Endothelial cell of umbilical vein (primary cell): ENCODE results near the gene GNAQ. TPM values are rescaled to one million over a fixed set of nuclear protein-coding genes. Genes with fewer than 3 reads are reported as not detected.

Experiments used
- BruUV-seq: library from RNA; stranded (reverse); fragments of 400-500 nt; replicated peaks from 2 replicates; lab custom pipeline; 2021; lab: Mats Ljungman, UMichigan
- CTCF ChIA-PET: fragments of 300-600, 350-600 bp; sonication (Branson Sonifier 250); formaldehyde crosslinking; loops from one replicate; lab custom pipeline; 2021; ENCODE audit warnings: antibody characterized with exemption, inconsistent platforms; lab: Charles Lee
- POLR2A ChIA-PET: fragments of 300-600, 350-600 bp; sonication (Branson Sonifier 250); formaldehyde crosslinking; loops from one replicate; lab custom pipeline; 2021; ENCODE audit warnings: antibody characterized with exemption, inconsistent platforms; lab: Charles Lee
- DNase-seq: peaks from one replicate; pipeline ENCODE4 v3.0.0-alpha.2; 2011; ENCODE audit warnings: low read depth, low spot score
- FAIRE-seq: peaks from 2 replicates; lab custom pipeline; 2011; peaks lifted over from hg19 to GRCh38; lab: Jason Lieb, UNC
- H2AFZ ChIP-seq: 2 replicates; pipeline ENCODE4 v1.6.0; 2012; ENCODE audit warnings: low read depth, low read length, control low read depth, inconsistent platforms
- H3K27ac ChIP-seq: 2 replicates; pipeline ENCODE4 v1.5.1; 2011; ENCODE audit warnings: low read depth, mild to moderate bottlenecking, control low read depth, low read length, moderate library complexity; ENCODE audit not compliant: insufficient read depth
- H3K27me3 ChIP-seq, 2 experiments: 2 replicates each; pipeline versions ENCODE4 v1.6.0 to v1.6.1; 2011; ENCODE audit warnings: low read length in 2 of 2, mixed read lengths in 1 of 2; ENCODE audit not compliant: control insufficient read depth in 2 of 2, insufficient read depth in 2 of 2
- H3K36me3 ChIP-seq, 2 experiments: 2 replicates in 1 of 2; 3 replicates in 1 of 2; pipeline ENCODE4 v1.5.1; 2011; ENCODE audit warnings: low read length in 2 of 2, mild to moderate bottlenecking in 1 of 2, moderate library complexity in 1 of 2; ENCODE audit not compliant: control insufficient read depth in 2 of 2, insufficient read depth in 2 of 2; ENCODE audit errors: extremely low read depth in 1 of 2
- H3K4me1 ChIP-seq: 3 replicates; pipeline ENCODE4 v1.5.1; 2011; ENCODE audit warnings: mild to moderate bottlenecking, low read length; ENCODE audit not compliant: control insufficient read depth, insufficient read depth; ENCODE audit errors: extremely low read depth
- H3K4me2 ChIP-seq: 2 replicates; pipeline ENCODE4 v1.6.1; 2011; ENCODE audit warnings: low read length, control low read depth, mixed read lengths; ENCODE audit not compliant: insufficient read depth
- H3K4me3 ChIP-seq, 3 experiments: fragments of 200-600 bp in 1 of 3; sonication (generic), shearing (Covaris generic) in 1 of 3; replicated peaks in 1 of 3; 2 replicates each; pipeline ENCODE4 v1.5.1; 2011 to 2016; ENCODE audit warnings: control low read depth in 3 of 3, low read length in 3 of 3, mild to moderate bottlenecking in 2 of 3, inconsistent platforms in 1 of 3, low read depth in 1 of 3, moderate library complexity in 1 of 3; ENCODE audit not compliant: insufficient read depth in 1 of 3
- H3K79me2 ChIP-seq: 2 replicates; pipeline ENCODE4 v1.6.0; 2012; ENCODE audit warnings: low read length, inconsistent platforms; ENCODE audit not compliant: control insufficient read depth, insufficient read depth
- H3K9ac ChIP-seq: replicated peaks from 2 replicates; pipeline ENCODE3; 2011; ENCODE audit warnings: low read length, control low read depth; ENCODE audit not compliant: insufficient read depth; ENCODE audit errors: extremely low read depth
- H3K9me1 ChIP-seq: replicated peaks from 3 replicates; pipeline ENCODE4 v1.6.0; 2011; ENCODE audit warnings: mild to moderate bottlenecking, low read length; ENCODE audit not compliant: control insufficient read depth, insufficient read depth; ENCODE audit errors: extremely low read depth
- H3K9me3 ChIP-seq: replicated peaks from 2 replicates; pipeline ENCODE4 v1.5.1; 2012; ENCODE audit warnings: low read length, inconsistent platforms; ENCODE audit not compliant: control insufficient read depth, insufficient read depth
- H4K20me1 ChIP-seq: replicated peaks from 2 replicates; pipeline ENCODE3; 2011; ENCODE audit warnings: mild to moderate bottlenecking, low read length; ENCODE audit not compliant: control insufficient read depth, insufficient read depth; ENCODE audit errors: extremely low read depth
- EZH2 ChIP-seq: IDR thresholded peaks from 2 replicates; pipeline ENCODE4 v1.6.1; 2012; ENCODE audit warnings: borderline replicate concordance, low read depth, mild to moderate bottlenecking, moderate library complexity, low read length, inconsistent platforms; ENCODE audit not compliant: severe bottlenecking
- FOS ChIP-seq: IDR thresholded peaks from 2 replicates; pipeline ENCODE4 v1.6.1; 2011; ENCODE audit warnings: mild to moderate bottlenecking, low read length, moderate library complexity, borderline replicate concordance; ENCODE audit not compliant: insufficient read depth
- GATA2 ChIP-seq: IDR thresholded peaks from 2 replicates; pipeline ENCODE4 v1.7.0; 2011; ENCODE audit warnings: low read depth, mild to moderate bottlenecking, moderate library complexity, mixed read lengths, low read length; ENCODE audit not compliant: insufficient read length, insufficient read depth
- JUN ChIP-seq: IDR thresholded peaks from 2 replicates; pipeline ENCODE4 v1.6.1; 2011; ENCODE audit warnings: borderline replicate concordance, low read depth; ENCODE audit not compliant: insufficient read length, insufficient read depth
- MAX ChIP-seq: IDR thresholded peaks from 2 replicates; pipeline ENCODE4 v1.6.1; 2011; ENCODE audit not compliant: insufficient read depth, insufficient read length
- MYC ChIP-seq: IDR thresholded peaks from one replicate; pipeline ENCODE4 v1.6.1; 2011; ENCODE audit warnings: mild to moderate bottlenecking, low read depth, low read length
- POLR2A ChIP-seq: IDR thresholded peaks from 2 replicates; pipeline ENCODE4 v1.6.1; 2012; ENCODE audit warnings: low read depth, mild to moderate bottlenecking, control low read depth, low read length
- POLR2AphosphoS5 ChIP-seq: IDR thresholded peaks from 2 replicates; pipeline ENCODE4 v1.6.1; 2012; ENCODE audit warnings: low read depth, mild to moderate bottlenecking, control low read depth, low read length, moderate library complexity; ENCODE audit not compliant: insufficient read depth
- dilution Hi-C: fragments of 300-500 bp; cut with MboI; formaldehyde crosslinking; loops from one replicate; pipeline ENCODE4 v1.15.0; 2019; ENCODE audit warnings: low sequenced_read_pairs; ENCODE audit not compliant: extremely low pct_ligation_motif_present
- intact Hi-C: fragments of 100-400 bp; cut with micrococcal nuclease; formaldehyde crosslinking; loops from one replicate; pipeline ENCODE4 v1.10.0; 2022
- polyA plus RNA-seq, 4 experiments: library from polyadenylated mRNA; depleted of rRNA in 3 of 4; stranded (reverse) in 3 of 4; unstranded in 1 of 4; fragments of >200 nt; gene quantifications; 2 replicates each; pipeline versions ENCODE4 v1.2.1 to v1.2.3, GENCODE V29; 2011 to 2012; ENCODE audit warnings: missing spikeins in 1 of 4
- total RNA-seq: library from RNA; stranded (reverse); gene quantifications from 2 replicates; pipeline ENCODE4 v1.2.3, GENCODE V29; 2021
- TF ChIP-seq, protein P1 (sequence below), 2 donors: IDR thresholded peaks; 1 replicate in 1 of 2; 2 replicates in 1 of 2; pipeline ENCODE4 v1.5.1; 2011; ENCODE audit warnings: low read length in 2 of 2, mild to moderate bottlenecking in 2 of 2, moderate library complexity in 2 of 2, control low read depth in 1 of 2, inconsistent platforms in 1 of 2, low read depth in 1 of 2; ENCODE audit not compliant: insufficient read depth in 1 of 2; ENCODE audit errors: extremely low read depth in 1 of 2

The GNAQ gene
- total and polyA plus RNA-seq, 2 donors (not counting 3 experiments of a cell fraction or from before 2014, with no cell fraction given) = 26.1 to 67.3 TPM

DNA sequence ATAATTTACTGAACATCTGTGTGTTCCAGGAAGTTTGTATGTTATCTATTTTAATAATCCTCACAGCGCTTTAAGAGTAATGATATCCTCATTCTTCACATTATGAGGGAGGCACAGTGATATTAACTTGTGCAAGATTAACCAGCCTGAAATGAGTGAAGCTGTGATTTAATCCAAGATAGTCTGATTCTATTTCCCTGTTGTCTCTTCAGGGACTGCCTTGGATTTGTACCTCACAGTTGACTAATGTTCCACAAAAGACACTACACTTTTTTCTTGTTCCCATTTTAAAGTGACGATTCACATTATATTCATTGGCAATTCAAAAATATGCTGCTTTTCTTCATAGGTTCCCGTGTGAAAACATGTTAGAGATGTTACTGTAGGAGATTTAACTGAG lies 258.2 kb downstream of the GNAQ start:
- FAIRE-seq = no peak

More for the DNA sequence above, 258.2 kb downstream of the GNAQ start:
- Histone ChIP-seq H3K27me3 (no peaks in the 10 kb centered on the region), H3K4me1 (peaks cover 14% of the 10 kb centered on the region), H3K79me2 (no peaks in the 10 kb centered on the region), H3K36me3 (no peaks in the 10 kb centered on the region), H3K4me2 (no peak overlapping the region), H4K20me1 (no peaks in the 10 kb centered on the region), H3K27ac (no peak overlapping the region), H3K9me1 (no peaks in the 10 kb centered on the region), H3K9ac (no peak overlapping the region), H3K4me3 (no peak overlapping the region), H3K9me3 (no peaks in the 10 kb centered on the region), H2AFZ (no peak overlapping the region)
- CTCF ChIA-PET = interaction anchor here (0.6 to 1.7 kb wide), 5 partner anchors 10 to 338 kb away, joined by 3 to 6 read pairs (median 3); no protein-coding TSS in a partner anchor
- dilution Hi-C loops (no loop called here), intact Hi-C loops (no loop called here)
- POLR2A ChIA-PET = no interaction called here
- no peak for DNase-seq
- no TSS peak for BruUV-seq
- TF ChIP-seq POLR2AphosphoS5 = no peak
- TF ChIP-seq FOS = no peak
- TF ChIP-seq, protein P1, sequence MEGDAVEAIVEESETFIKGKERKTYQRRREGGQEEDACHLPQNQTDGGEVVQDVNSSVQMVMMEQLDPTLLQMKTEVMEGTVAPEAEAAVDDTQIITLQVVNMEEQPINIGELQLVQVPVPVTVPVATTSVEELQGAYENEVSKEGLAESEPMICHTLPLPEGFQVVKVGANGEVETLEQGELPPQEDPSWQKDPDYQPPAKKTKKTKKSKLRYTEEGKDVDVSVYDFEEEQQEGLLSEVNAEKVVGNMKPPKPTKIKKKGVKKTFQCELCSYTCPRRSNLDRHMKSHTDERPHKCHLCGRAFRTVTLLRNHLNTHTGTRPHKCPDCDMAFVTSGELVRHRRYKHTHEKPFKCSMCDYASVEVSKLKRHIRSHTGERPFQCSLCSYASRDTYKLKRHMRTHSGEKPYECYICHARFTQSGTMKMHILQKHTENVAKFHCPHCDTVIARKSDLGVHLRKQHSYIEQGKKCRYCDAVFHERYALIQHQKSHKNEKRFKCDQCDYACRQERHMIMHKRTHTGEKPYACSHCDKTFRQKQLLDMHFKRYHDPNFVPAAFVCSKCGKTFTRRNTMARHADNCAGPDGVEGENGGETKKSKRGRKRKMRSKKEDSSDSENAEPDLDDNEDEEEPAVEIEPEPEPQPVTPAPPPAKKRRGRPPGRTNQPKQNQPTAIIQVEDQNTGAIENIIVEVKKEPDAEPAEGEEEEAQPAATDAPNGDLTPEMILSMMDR (IDR thresholded peaks at IDR 0.05; ENCODE audit: extremely low read depth in 1 of 2, insufficient read depth in 1 of 2, low read depth in 1 of 2, low read length in 2 of 2) = no peak
- no peak for TF ChIP-seq GATA2
- no peak for TF ChIP-seq MAX
- no peak for TF ChIP-seq JUN
- no peak for TF ChIP-seq POLR2A
- TF ChIP-seq EZH2 = no peak
- TF ChIP-seq MYC = no peak
